GM21528 (cell line): ENCODE results near the gene ARHGDIA.
A peak's percentile ranks its signal among the peaks of the same experiment; 100 is the strongest.
"Not testable (repeated sequence)": the region's sequence is repeated elsewhere in the genome, so short reads cannot be mapped to it uniquely, and the experiment has no call there.

Experiments
- ATAC-seq: cut with Tn5 transposase; IDR thresholded peaks from one replicate; pipeline ENCODE4 v1.9.1; 2021; ENCODE audit warnings: mild to moderate bottlenecking, moderate library complexity; ENCODE audit not compliant: unreplicated experiment, low FRiP score

Gene ARHGDIA

DNA sequence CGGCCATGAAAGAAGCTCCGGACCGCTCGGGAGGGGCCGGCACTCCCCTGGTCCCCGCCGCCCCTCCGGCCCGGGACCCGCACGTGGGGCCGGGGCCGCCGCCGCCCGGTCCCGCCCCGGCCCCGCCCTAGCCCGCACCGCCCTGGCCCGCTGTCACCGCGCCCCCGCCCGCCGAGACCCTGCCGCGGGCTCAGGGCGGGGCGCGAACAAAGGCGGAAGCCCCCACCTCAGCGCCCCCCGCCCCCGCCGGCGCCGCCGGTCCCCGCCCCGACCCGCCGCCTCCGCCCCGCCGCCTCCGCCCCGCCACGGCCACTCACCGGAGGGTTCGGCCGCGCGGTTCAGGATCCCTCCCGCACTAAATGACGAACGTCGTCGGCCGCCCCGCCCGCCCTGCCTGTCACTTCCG, at the start of gene ARHGDIA:
Gene ARHGDIA, minus strand, starts transcription at position 357 of the 406 bp plus-strand sequence. CDS start 1,407 bp downstream, outside the sequence.
- ATAC-seq: peak; percentile 17

DNA sequence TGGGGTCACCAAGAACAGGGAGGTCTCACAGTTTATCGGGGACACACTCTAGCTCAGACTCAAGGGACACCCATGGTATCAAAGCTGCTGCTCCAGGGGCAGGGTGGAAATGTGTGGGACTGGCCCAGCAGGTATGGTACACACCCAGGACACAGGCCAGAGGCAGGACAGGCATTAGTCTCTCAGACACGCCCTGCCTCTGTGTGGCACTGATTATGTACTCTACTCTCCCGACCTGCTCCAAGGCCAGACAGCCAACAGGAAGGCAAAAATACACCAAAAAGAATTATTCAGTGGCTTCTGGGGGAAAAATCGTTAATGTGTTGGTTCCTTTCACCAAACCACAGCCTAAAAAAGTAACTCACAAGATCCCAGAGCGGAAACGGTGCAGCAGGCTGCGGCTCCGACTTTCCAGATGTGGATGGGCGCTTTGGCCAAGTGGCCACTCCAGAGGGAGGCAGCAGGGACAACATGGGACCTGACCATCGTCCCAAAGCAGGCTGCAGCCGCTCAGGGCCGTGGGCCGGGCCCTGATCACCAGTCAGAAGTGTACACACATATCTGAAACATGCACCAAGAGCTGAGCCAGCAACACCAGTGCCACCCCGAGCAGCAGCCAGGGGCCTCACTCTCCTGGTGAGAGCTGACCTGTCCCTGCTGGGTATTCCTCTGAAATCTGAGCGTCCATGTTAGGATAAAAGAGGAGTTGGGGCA, 47.9 kb upstream of the ARHGDIA start:
- ATAC-seq: no peak

DNA sequence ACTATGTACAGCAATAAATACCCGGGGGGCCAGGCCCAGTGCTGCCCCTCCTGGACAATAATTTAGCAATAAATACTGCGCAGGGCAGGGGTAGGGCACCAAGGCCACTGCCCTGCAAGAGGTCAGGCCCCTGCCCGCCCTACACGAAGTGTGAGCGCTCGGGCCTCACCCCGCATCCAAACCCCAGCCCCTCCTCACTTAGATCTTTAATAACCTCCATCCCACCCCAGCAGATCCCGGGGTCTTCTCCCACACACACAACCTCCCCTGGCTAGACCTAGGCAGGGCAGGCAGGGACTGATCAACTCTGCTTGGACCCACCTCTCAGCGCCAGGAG, 47.2 kb upstream of the ARHGDIA start:
- not testable (repeated sequence) for ATAC-seq

DNA sequence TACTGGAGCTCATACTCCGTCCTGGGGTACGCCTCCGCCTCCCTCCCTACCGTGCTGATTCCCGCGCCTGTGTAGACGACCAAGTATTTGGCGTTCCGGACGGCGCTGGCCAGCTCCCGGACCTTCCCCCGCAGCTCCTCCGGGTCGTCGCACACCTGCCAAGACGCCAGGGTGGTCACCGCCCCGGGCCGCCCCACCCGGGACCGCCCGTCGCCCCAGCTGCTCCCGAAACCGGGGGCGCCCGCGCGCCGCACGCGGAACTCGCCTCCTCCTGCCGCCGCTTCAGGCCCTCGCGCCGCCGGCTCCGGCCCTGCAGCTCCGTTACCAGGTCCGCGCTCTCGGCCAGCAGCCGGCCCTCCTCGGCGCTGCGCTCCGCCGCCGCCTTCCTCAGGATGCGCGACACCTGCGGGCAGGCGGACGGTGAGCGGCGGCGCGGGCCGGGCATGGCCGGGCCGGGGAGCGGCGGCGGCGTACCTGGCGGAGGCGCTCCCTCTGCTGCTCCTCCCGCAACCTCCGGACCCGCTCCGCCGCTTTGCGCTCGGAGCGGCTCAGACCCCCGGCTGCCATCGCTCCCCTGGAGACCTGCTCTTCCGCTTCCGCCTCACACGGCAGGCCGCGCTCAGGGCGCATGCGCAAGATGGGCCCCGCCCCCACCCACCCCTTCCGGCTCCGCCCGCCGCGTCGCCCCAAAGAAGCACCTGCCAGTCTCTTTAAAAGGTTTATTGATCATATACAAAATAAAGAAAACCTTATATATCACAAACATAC, 46.6 kb upstream of the ARHGDIA start, which contains the start of gene SIRT7:
Gene SIRT7, minus strand, starts transcription at position 612 of the 768 bp plus-strand sequence. Its CDS starts 45 bp downstream, at position 567.
- no peak for ATAC-seq

DNA sequence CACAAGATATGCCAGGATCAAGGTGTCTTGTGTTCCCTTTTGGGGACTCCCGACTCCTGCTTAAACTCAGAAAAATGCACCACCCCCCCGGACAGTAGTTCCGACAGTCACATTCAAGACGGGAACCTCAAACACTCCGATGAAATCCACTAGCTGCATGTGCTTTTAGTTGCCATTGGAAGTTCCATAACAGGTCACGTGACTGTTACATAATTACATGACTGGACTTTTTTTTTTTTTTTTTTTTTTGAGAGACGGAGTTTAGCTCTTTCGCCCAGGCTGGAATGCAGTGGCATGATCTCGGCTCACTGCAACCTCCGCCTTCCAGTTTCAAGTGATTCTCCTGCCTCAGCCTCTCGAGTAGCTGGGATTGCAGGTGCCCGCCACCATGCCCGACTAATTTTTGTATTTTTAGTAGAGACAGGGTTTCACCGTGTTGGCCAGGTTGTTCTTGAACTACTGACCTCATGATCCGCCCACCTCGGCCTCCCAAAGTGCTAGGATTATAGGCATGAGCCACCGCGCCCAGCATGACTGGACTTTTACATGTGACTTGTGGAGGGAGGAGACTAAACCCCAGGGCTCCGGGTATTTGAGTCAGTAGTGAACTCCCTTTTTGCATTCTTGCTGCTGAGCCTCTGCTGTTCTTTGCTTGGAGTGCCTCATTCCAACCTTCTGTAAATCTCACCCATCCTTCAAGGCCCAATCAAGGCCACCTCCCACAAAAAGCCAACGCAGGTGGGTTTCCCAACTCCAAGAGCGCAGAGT, 45.3 kb upstream of the ARHGDIA start:
- no peak for ATAC-seq

DNA sequence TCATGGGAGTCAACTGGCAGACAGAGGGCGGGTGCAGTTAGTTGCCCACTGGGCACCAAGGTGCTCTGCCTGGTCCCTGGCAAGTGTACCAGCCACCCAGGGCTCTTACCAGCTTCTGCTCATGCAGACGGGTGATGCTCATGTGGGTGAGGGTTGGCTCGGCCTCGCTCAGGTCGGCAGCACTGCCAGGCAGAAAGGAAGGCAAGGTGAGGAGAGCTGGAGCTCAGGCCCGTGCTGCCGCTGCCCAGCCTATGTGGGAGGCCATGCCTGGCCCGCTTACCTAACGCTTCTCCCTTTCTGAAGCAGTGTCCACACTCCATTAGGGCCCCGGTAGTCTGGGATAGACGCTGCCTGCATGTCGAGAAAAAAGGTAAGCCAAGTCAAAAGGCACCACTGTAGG, 44.2 kb upstream of the ARHGDIA start:
- no peak for ATAC-seq

DNA sequence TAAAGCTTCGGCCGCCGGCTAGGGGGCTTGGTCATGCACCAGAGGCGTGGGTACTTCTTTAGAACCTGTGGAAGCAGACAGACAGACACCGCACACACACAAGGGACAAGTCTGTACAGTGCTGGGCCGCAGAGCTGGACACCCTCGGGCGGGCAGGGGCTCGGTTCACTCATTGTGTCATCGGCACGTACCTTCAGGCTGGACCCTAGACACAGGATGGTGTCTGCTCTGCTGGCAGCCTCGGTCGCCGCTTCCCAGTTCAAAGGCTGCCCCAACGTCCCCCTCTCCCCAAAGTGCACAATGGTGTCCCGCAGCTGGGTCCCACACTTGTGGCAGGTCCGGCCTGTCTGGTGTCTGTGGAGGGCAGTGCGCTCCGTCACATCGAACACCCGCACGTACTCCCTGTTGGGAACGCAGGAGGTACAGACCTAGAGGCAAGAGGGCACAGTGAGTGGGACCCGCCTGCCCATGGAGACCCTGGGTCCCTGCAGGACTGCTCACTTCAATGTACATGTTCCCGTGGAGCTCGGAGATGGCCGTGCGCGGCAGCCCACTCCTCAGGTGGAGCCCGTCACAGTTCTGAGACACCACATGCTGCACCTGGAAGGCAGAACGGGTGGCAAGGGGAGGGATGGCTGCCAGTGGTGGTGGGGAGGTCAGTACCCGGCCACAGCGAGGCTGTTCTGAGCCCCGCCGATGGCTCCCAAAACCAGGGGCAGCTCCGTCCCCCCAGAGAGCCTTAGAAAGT, 43.1 kb upstream of the ARHGDIA start:
- ATAC-seq: no peak

DNA sequence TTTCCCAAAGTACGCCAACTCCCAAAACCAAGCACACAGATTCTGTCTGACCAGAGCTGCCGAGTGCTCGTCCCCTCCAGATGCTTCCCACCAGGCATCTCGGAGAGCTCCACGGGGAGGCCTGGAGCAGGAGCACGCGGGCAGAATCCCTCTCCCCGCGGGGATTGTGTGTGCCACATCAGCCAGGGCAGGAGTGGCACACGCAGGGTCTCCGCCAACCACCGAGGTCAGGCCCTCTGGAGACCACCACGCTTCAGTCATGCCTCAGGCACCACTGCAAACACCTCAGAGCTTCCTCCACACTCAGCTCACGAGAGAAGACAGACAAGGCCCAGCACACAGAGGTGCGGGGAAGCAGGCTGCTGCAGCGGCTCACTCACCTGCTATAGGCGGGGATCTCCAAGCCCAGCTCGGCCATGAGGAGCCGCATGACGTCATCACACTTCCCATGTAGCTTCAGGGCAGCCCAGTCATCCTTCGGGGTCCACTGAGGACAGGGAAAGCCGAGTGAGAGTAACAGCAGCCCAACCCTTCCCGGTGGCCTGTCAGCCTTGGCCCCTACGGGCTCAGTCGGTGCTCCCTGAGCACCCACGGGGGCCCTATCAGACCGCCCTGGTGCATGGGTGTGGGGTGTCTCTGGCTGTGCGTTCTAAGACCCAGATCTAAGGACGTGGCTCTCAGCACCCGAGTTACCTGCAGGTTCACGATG, 42.4 kb upstream of the ARHGDIA start:
- no peak for ATAC-seq

DNA sequence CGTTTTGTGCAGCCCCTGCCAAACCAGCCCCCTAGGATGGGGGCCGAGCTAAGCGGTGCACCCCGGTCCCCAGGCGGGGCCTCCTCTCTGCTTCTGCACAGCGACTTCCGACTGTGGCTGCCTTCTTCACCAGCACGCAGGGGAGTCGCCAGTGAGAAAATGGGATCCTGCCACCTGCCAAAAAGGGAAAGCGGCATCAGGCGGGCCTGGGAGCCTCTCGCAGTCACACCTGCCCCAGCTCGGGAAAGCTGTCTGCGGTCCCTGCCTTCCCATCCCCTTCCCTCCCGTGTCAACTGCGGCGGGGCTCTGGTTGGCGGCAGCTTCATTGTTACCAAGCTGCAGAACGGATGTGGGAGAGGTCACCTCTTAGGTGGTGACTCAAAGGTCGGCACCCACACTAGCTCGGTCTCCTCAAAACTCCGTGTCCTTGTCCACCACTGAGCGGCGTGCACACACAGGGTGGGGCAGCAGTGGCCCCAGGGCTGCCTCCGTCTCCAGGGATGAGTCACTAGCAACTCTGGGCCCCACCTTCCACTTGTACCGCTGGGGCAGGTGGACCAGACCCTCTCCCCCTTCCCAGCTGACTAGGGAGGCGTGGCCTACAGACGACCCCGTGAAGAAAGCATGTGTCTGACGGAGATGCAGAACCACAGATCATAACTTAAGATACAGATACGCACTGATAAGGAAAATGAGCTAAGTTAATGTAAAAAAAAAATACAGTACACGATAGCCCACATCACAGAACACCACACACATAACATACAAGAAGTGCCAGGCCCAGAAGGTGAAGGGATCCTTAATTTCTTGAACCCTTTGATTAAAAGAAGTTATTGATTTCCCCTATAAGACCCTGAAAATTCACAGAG, 41.5 kb upstream of the ARHGDIA start:
- ATAC-seq: no peak

DNA sequence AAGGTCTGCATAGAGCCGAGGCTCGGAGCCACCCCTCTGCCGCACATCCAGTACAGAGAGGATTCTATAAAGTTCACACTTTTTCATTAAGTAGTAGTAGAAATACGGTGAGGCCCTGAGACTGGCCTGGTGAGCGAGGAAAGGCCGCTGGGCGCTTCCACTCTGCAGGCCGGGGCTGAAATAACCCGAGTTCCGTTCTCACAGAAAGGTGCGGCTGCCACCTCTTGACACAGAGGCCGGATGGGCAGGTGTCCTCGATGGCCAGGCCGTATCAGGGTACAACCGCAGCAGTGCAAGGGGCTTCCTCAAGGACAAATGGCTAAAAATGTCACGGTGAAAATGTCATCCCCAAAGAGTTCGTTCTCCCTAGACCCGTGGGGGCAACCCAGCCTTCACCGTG, 40.8 kb upstream of the ARHGDIA start:
- ATAC-seq: no peak

DNA sequence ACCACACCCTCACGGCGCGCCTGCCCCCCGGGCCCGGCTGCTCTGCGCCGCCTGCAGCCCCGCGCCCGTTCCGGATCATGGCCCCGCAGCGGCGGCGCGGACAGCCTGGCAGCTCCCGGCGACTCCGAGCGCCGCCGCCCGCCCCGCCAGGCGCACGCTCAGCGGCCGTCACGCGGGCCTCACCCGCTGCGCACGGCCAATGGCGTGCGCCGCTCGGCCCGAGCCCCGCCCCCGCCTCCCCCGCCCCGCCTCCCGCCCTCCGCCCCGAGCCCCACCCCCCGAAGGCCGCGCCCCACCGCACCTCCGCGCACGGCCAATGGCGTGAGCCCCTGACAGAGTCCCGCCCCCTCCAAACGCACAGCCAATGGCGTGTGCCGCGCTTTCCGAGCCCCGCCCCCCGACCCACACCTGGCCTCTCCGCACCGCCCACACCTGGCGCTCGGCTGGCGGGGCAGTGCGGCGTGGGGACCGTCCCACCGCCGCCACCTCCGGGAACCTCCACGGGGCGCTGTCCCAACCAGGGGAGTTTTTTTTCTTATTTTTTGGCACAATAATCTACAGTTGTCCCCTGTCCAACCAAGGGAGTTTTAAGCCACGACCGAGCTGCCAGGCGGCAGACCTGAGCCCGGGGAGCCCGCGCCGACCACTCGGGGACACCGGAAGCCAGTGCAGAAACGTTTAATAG, 40.3 kb upstream of the ARHGDIA start, which contains the start of gene PCYT2:
Gene PCYT2, minus strand, starts transcription at position 123 of the 685 bp plus-strand sequence. Its CDS starts 44 bp downstream, at position 79.
- peak; percentile 57 for ATAC-seq

DNA sequence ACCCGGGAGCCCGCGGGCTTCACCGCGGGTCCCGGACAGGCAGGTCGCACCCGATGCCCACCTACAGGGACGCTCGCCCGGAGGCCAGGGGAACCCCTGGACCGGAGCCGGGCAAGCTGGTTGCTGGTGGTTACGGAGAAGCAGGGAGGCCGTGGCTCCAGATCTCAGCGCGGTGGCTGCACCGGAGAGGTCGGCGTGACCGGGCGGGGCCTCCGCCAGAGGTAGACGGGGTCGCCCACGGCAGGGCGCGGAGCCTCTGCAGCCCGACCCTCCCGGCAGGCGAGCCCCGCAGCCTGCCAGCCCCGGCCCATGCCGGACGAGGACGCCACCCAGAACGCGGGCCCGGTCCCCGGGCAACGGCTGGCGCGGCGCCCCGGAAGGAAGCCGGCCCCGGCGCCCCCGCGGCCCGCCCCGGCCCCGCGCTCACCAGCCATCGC, 39.7 kb upstream of the ARHGDIA start:
- ATAC-seq: peak; percentile 17

DNA sequence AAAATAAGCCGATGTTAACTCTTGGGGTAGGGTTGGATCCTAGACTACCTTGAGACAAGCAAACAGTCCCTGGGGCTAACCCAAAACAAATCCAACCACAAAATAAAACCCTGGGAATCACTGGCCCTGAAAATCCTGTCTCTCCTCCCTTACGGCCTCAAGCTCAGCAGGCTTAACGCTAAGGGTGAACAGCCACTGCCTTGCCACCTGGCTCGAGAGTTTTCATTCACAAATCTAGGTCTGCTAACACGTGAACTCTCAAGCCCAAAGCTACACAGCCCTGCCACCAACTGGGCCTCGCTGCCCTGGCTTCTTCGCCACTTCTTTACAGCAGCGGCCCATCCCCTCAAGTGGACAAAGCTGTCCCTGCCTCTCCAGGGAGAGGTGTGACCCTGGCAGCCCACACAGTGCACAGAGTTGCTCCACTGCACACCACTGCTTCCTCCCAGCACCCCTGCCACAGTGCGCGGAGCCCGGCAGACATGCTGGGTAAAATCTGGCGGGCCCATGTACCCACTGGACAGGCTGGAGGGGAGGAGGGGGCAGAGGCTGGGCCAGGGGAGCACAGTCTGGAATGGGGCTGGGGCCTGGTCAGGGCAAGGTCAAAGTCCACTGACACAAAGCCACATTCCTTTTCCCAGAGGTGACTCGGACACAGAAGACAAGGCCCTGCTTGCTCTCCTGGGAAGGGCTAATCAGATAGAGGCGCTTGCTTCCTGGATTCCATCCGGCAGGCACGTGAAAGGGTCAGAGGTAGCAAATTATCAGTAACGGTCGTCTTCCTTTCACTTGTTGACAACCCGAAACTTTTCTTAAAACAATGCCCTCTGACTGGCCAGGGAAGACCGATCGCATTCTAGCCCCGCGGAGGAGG, 39.1 kb upstream of the ARHGDIA start:
- ATAC-seq: no peak

DNA sequence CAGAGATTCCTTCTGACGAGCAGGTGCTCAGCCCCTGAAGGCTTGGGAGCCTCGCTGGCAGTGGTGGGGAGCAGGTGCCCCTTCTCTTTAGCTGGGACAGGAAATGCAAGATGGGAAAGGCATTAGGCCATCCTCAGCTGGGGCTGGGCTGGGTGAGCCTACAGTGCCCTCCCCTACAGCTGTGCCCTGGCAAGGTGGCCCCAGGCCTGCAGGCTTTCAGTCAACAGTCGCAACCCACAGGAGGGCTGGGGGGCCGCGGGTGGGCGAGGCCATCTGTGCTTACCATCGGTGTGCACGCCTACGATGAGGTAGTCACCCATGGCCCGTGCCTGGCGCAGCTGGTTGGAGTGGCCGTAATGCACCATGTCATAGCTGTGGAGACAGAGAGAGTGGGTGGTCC, 38.1 kb upstream of the ARHGDIA start:
- no peak for ATAC-seq

DNA sequence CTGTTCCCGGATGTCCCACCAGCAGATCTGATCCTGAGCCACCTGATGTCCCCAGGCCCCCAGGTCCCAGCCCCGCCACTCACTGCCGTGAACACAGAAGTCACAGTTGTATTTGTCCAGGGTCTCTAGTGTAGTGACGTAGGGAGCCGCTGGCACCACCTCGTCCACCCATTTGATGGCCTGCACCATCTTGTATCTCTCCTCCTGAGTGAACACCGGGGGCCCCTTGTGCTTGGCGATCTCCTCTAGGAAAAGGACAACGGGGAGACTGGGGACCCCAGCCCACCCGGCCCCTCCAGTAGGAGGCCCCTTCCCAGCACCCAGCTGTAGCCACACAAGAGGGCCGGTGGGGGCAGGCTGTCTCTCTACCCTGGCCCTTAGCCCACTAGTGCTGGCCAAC, 37.7 kb upstream of the ARHGDIA start:
- no peak for ATAC-seq

DNA sequence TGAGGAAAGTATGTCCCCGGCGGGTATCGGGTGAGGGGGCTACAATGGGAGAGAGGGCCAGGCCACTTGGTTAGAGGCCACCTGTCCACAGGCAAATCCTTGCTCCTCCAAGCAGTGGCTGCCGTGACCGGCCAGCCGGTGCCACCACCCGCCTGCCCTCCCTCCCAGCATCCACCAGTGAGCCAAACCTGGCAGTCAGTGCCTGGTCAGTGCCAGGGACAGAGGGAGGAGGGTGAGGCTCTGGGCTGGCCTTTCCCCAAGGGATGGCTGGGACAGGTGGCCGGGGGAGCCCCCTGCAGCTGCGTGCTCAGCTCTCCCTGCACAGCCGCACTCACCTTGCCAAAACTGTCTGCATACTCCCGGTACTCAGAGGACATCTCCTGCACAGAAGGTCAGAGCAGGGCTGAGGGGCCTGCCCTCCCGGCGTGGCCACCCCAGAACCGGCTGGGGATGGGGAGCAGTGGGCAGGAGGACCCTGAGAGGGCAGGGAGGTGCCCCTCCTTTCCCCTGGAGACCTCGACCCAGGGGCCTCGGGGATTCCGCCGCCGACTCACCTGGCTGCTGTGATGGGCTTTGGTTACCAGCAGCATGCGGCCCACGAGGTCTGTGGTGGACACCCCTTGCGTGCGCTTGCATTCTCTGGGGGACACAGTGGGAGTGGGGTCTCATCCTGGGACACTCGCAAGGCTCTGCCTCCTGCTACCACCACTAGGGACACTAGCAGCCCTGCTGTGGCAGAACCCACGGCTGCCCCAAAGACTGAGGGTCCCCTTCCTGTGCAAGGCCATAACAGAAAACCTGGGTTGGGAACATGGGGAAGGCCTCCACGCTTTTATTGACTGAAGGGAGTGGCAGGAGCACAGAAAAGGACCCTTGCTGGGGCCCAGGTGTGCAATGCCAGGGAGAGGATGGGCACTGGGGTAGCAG, 36.3 kb upstream of the ARHGDIA start:
- ATAC-seq: no peak
